ENCODE results near the gene THUMPD3.

THUMPD3 gene

DNA sequence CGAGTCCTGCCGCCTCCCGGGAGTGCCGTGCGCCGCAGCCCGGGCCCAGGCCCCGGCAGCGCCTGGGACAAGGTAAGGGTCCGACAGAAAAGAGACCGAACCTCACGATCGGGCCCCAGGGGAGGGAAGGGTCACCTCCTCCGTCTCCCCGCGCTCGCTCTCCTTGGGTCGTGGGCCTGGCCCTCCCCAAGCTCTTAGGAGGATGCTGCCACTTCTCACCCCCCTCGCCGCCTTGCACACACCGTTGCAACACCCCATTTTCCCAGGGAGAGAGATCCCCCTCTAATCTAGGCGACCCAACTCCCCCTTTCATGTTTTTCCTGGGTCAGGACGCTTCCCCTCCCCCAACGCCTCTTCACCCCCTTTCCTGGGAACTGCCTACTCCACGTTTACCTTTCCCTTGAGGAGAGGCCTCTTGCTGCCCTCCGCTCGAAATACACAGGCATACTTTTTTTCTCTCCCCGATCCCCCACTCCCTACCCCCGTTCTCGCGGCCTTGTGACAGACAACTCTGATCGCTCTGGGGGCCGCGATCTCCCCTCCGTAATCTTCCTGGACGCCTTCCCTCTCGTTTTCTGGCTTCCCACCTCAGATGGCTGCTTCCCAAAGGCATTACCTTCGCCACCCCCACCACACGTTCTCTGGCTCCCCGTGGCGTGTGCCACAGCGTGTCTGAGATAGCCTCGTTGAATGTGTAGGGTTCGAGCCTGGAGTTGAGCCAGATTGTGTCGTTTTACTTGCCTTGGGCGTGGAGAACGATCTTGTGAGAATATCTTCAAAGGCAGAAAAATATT lies 35.2 kb downstream of the THUMPD3 start:
- DNase-seq = peak; percentile 52

- peak; percentile 32 for DNase-seq
These were observed 36.0 kb downstream of the THUMPD3 start for GRCh38 chr3:9398700-9399336.

DNA sequence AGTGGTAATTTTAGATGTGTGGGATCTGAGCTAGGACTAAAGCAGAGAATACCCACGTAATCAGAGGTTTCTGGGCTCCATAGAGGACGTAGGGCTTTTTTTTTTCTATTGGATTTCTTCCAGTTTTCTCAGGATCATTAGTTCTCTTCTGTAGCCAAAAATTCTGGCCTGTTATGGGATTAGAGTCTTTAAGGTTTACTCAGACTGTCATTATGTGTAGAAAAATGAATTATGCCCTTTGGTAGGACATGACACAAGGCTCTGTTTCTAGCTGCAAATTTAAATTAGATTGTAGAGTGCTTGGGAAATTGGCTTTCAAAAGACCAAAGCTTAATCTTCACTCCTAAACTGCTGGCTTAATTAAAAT lies 36.5 kb downstream of the THUMPD3 start:
- peak; percentile 41 for DNase-seq

GRCh38 chr3:9399746-9400145 lies 36.9 kb downstream of the THUMPD3 start:
- peak; percentile 95 for DNase-seq

DNA sequence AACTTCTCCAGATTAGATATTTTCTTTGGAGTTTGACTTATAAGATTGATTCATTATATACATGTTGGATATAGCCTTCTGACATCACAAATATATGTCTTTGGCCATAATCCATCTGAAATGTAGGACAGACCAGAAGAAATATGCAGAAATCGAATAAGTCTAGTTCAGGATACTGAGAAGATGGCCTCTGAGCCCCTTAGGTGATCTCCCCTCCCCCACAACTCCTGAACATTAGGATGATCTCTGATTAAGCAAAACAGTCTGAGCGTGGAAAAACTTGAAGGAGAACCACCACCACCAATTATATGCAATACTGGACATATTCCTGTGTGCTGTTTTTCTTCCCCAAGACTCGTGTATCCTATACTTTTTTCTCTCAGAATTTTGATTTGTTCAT lies 37.8 kb downstream of the THUMPD3 start:
- no peak for DNase-seq

DNA sequence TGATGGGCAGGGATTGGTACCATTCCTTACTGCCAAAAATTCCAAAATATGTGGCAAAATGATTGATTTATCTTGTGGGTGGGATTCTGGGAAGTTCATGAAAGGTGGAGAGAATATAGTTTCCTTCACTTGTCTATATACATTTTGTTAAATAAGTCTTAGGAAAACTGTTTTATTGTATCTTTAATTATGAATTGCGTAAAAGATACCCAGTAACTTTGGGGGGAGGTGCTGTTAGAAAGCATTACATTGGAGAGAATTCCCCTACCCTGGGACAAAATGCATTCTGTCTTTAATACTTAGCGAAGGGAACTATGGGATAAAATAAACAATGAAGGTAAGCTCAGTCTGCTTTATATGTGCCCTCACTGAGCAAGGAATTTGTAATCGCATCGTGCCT lies 39.1 kb downstream of the THUMPD3 start:
- no peak for DNase-seq

- DNase-seq = peak; percentile 32
These were observed 39.8 kb downstream of the THUMPD3 start for GRCh38 chr3:9402410-9403228.

- no peak for DNase-seq
These were observed 40.6 kb downstream of the THUMPD3 start for GRCh38 chr3:9403463-9403862.

- no peak for DNase-seq
These were observed 41.8 kb downstream of the THUMPD3 start for GRCh38 chr3:9404680-9405079.

DNA sequence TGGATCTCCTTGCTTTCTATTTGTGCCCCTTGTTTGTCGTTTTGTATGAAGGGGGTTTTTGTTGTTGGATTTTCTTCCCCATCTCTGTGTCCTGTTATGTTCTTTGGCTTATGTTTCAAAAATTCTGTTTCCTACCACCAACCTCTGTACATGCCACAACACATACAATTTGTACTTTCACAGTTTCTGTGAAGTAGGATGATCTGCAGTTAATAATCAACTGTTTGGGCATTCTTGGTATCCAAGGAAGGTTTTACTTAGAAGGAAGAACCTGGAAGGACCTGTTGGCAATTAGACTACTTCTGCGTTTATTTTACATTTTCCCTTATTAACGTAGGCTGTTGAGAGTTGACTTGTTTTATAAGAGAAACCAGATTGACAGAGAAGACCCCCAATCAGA lies 42.9 kb downstream of the THUMPD3 start:
- DNase-seq = no peak

DNA sequence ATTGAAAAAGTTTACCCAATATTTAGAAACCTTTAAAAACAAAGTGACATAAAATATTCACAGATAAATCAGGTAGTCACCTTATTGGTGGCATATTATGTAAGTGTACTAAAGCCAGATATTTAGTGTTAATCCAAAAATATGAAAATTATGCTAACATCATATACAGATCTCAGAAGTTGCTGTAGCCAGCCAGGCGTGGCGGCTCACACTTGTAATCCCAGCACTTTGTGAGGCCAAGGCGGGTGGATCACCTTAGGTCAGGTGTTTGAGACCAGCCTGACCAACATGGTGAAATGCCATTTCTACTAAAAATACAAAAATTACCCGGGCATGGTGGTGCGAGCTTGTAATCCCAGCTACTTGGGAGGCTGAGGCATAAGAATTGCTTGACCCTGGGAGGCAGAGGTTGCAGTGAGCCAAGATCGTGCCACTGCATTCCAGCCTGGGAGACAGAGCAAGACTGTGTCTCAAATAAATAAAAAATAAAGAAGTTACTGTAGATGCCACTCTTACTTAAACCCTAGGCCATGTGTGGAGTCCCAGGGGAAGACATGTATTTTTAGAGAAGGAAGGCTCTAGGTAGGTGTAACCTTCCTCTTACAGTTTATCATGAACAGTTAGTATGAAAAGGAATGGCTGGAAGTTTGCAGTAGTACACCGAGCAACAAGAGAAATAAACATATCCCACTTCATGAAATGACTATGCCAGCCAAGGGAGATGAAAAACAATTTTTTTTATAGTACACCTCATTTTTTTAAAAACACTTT lies 44.2 kb downstream of the THUMPD3 start:
- DNase-seq = no peak

DNA sequence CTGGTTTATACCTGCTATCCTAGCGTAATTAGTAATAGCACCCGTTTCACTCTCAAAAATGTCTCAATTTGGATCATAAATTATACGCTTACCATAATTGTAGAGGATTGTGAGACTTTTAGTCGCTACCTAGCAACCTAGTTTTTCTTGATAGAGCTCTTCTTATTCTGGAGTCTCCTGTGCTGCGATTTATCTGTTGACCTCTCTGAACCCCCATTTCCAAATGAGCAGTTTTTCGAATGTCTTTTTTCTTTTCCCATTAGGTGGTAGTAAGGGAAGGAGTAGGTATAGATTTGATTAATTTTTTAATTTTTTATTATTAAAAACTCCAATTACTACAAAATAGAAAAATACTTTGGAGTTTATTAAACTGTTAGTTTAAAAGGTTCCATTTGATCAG lies 45.2 kb downstream of the THUMPD3 start:
- DNase-seq = no peak

DNA sequence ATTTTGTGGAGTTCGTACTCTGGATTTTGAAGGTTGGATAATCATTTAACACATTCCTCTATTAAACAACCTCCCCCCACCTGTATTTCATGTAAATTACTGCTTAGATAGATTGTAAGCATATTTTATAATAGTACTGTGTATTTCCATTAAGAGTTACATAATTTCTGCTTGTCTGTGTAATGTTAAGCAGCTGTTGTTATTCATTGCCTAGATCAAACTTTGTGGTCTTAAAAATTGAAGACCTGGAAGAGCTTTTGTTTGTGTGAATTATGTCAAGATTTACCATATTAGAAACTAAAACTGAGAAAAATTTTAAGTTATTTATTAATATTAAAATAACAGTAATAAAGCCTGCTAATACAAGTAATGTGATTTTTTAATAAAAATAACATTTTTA lies 45.7 kb downstream of the THUMPD3 start:
- no peak for DNase-seq

DNA sequence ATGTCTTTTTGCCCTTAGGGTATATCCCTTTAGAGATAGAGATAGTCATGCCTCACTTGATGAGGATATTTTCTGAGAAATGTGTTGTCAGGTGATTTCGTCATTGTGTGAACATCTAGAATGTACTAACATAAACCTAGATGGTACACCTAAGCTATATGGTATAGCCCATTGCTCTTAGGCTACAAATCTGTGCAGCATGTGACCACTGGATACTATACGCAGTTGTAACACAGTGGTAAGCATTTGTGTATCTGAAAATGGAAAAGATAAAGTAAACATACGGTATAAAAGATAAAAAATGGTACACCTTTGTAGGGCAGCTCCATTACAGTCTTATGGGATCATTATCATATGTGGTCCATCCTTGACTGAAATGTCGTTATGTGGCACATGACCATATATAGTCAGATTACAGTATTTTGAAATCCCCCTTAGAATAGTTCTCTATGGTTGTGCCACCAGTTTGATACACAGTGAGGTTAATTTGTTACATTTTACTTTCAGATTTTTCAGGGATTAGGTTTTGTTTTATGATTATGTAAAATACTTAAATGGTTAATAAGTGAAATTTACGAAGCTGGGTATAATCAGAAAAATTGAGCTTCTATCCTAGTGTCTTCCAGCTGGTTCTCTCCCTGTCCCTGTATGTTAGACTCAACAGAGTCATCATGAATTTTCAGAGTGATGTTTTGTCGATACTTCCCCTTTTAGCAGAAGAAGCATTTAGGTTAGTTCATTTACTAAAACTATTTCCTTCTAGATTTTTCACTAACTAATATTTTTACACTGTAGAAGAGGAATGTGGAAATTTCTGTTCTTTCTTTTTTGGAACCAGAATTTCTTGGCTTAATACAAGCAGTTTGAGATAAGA lies 47.4 kb downstream of the THUMPD3 start:
- no peak for DNase-seq

- DNase-seq = no peak
These were observed 48.4 kb downstream of the THUMPD3 start for GRCh38 chr3:9411302-9411701.

DNA sequence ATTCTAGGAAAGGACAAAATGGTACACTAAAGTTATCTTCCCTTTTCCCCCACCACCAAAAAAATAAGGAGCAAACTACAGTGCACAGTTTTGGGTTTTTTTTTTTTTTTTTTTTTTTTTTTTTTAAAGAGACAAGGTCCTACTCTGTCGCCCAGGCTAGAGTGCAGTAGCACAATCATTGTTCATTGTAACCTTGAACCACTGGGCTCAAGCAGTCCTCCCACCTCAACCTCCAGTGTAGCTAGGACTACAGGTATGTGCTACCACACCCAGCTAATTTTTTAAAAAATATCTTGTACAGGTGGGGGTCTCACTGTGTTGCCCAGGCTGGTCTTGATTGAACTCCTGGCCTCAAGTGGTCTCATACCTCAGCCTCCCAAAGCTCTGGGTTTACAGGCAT lies 49.4 kb downstream of the THUMPD3 start:
- DNase-seq = no peak

- DNase-seq = no peak
These were observed 52.0 kb downstream of the THUMPD3 start for GRCh38 chr3:9414826-9415225.

DNA sequence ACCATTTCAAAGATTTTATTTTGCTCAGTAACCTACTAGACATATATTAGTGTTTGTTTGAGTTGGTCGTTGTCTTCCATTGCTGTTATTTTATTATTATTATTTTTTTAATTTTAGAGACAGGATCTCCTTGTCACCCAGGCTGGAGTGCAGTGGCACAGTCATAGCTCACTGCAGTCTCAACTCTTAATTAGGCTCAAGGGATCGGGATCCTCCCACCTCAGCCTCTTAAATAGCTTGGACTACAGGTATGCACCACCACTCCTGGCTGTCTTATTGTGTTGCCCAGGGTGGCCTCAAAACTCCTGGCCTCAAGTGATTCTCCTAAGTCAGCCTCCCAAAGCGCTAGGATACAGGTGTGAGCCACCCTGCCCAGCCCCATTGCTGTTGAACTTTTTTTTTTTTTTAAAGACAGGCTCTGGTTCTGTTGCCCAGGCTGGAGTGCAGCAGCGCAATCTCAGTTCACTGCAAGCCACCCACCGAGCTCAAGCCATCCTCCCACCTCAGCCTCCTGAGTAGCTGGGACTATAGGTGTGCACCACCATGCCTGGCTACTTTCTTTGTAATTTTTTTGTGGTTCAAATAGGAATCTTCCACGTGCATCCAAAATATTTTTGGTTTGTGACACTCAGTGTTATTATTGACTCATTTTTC lies 52.8 kb downstream of the THUMPD3 start:
- no peak for DNase-seq

- DNase-seq = peak; percentile 48
These were observed 53.4 kb downstream of the THUMPD3 start for GRCh38 chr3:9416139-9416780.

GRCh38 chr3:9420850-9421549 lies 58.1 kb downstream of the THUMPD3 start:
- peak; percentile 46 for DNase-seq
